ENCODE measurements around the gene HDAC5. TPM values are rescaled to one million over a fixed set of nuclear protein-coding genes. Genes with fewer than 3 reads are reported as not detected.

The HDAC5 gene
- polyA plus RNA-seq, 3 donors: 16.1 to 93.6 (median 24.7) TPM

DNA sequence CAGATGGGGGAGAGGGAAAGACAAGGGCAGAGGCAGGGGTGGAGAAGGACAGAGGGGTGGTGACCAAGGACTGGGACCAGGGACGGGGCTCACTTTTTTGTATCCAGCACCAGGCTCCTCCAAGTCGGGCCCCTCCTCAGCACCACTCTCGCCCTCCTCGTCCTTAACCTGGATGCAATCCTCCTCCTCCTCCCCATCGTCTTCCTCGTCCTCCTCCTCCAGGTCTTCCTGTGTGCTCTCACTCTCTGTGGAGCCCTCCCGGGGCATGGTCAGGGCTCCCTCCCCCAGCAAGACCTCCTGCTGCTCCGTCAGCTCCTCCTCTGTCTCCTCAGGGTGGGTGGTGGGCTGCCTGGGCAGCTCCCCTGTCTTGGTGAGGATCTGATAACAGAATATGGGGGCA is 36.1 kb downstream of the HDAC5 start:
- peaks cover 0 to 5% (median 0%) of the 10 kb centered on the region in 3 donors for H3K27me3 Mint-ChIP-seq (ENCODE audit: low read depth in 3 of 3)
- no peak for DNase-seq
- intact Hi-C loops (cut with micrococcal nuclease): no loop called here

DNA sequence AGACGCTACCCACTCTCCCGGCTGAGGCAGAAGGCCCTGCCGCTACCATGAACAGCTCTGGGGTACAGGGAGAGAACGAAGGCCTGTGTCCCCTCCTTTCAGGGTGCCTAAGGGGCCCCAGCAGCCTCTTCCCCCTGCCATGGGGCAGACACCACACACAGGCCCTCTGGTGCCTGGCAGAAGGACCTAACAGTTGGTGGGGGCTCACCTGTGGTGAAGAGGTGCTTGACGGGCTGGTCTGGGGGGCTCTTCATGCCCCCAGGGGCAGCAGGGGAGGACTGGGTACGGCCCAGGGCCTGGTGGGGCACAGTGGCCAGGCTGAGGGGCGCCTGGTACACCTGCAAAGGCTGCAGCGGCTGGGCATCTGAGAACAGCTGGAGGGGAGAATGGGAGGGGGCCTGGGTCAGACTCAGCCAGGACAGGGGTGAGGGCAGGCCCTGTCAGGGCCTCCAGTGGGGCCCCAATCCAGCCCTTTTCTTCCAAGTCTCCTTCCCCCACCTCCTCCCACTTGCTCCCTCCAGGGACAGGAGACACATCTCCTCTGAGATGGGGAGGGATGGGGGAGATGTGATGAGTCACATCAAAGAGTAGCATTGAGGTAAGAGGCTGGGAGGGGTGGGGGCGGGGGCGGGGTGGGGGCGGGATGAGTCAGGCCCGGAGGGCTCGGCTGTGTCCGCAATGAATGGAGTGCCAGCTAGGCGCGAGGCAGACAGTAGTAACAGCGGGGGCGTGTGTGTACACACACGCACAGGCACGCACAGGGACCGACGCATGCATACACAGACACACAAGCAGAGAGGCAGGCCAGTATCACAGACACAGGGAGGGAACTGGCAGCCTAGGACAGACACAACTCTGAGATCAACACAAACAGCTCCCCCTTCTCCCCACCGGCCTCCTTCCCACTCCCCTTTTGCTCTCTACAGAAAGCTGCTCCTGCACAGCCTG is 36.8 kb downstream of the HDAC5 start:
- 94% methylated on average over 11 of the region's 23 CpGs for WGBS (ENCODE audit: insufficient coverage)
- Histone ChIP-seq H3K9me3 (replicated peaks in 1 of 2; ENCODE audit: control insufficient read depth in 1 of 2, insufficient read depth in 1 of 2, low read length in 2 of 2) (no peaks in the 10 kb centered on the region), H3K4me2 (replicated peaks; ENCODE audit: extremely low read depth, low read length, poor library complexity, severe bottlenecking) (no peak overlapping the region), H3K4me3 (replicated peaks in 1 of 3; ENCODE audit: low read depth in 2 of 3, low read length in 3 of 3) (no peak overlapping the region), H3K27me3 (ENCODE audit: control insufficient read depth in 2 of 2, insufficient read depth in 2 of 2, low read length in 2 of 2) (no peaks in the 10 kb centered on the region), H3K79me2 (ENCODE audit: insufficient read depth, low read length) (no peaks in the 10 kb centered on the region), H2AFZ (ENCODE audit: insufficient read depth, low read depth, low read length, poor library complexity, severe bottlenecking) (no peak overlapping the region), H3K36me3 (replicated peaks in 1 of 2; ENCODE audit: control insufficient read depth in 1 of 2, insufficient read depth in 2 of 2, low read length in 2 of 2) (peaks cover 64 to 81% of the 10 kb centered on the region in 2 donors), H3K9ac (ENCODE audit: insufficient read depth, low read length, poor library complexity, severe bottlenecking) (no peak overlapping the region), H3K4me1 (ENCODE audit: control insufficient read depth in 1 of 2, insufficient read depth in 2 of 2, low read length in 2 of 2) (no peaks in the 10 kb centered on the region), H4K20me1 (ENCODE audit: insufficient read depth, low read length) (no peaks in the 10 kb centered on the region), H3K27ac (ENCODE audit: low read depth in 1 of 2, low read length in 2 of 2) (no peak overlapping the region)
- intact Hi-C loops (cut with micrococcal nuclease): no loop called here
- H3K4me1 Mint-ChIP-seq: no peaks in the 10 kb centered on the region
- H3K36me3 Mint-ChIP-seq: peaks cover 64 to 93% of the 10 kb centered on the region in 2 donors
- peaks cover 0 to 5% (median 0%) of the 10 kb centered on the region in 3 donors for H3K27me3 Mint-ChIP-seq (ENCODE audit: low read depth in 3 of 3)
- H3K4me3 Mint-ChIP-seq: no peak overlapping the region
- H3K27ac Mint-ChIP-seq: peak overlapping the region in 2 of 7 donors; percentile 79 to 85
- TF ChIP-seq, protein P1, sequence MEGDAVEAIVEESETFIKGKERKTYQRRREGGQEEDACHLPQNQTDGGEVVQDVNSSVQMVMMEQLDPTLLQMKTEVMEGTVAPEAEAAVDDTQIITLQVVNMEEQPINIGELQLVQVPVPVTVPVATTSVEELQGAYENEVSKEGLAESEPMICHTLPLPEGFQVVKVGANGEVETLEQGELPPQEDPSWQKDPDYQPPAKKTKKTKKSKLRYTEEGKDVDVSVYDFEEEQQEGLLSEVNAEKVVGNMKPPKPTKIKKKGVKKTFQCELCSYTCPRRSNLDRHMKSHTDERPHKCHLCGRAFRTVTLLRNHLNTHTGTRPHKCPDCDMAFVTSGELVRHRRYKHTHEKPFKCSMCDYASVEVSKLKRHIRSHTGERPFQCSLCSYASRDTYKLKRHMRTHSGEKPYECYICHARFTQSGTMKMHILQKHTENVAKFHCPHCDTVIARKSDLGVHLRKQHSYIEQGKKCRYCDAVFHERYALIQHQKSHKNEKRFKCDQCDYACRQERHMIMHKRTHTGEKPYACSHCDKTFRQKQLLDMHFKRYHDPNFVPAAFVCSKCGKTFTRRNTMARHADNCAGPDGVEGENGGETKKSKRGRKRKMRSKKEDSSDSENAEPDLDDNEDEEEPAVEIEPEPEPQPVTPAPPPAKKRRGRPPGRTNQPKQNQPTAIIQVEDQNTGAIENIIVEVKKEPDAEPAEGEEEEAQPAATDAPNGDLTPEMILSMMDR (IDR thresholded peaks at IDR 0.05): no peak
- peaks cover 0 to 3% (median 0%) of the 10 kb centered on the region in 7 donors for H3K9me3 Mint-ChIP-seq
- DNase-seq: no peak

More for the DNA sequence above, 36.1 kb downstream of the HDAC5 start:
- Histone ChIP-seq H3K9me3 (replicated peaks in 1 of 2; ENCODE audit: control insufficient read depth in 1 of 2, insufficient read depth in 1 of 2, low read length in 2 of 2) (no peaks in the 10 kb centered on the region), H3K79me2 (ENCODE audit: insufficient read depth, low read length) (no peaks in the 10 kb centered on the region), H3K9ac (ENCODE audit: insufficient read depth, low read length, poor library complexity, severe bottlenecking) (no peak overlapping the region), H3K36me3 (replicated peaks in 1 of 2; ENCODE audit: control insufficient read depth in 1 of 2, insufficient read depth in 2 of 2, low read length in 2 of 2) (peaks cover 64 to 81% of the 10 kb centered on the region in 2 donors), H3K27ac (ENCODE audit: low read depth in 1 of 2, low read length in 2 of 2) (no peak overlapping the region), H3K27me3 (ENCODE audit: control insufficient read depth in 2 of 2, insufficient read depth in 2 of 2, low read length in 2 of 2) (no peaks in the 10 kb centered on the region), H2AFZ (ENCODE audit: insufficient read depth, low read depth, low read length, poor library complexity, severe bottlenecking) (no peak overlapping the region), H3K4me3 (replicated peaks in 1 of 3; ENCODE audit: low read depth in 2 of 3, low read length in 3 of 3) (no peak overlapping the region), H3K4me2 (replicated peaks; ENCODE audit: extremely low read depth, low read length, poor library complexity, severe bottlenecking) (no peak overlapping the region), H3K4me1 (ENCODE audit: control insufficient read depth in 1 of 2, insufficient read depth in 2 of 2, low read length in 2 of 2) (no peaks in the 10 kb centered on the region), H4K20me1 (ENCODE audit: insufficient read depth, low read length) (no peaks in the 10 kb centered on the region)
- TF ChIP-seq, protein P1 (IDR thresholded peaks at IDR 0.05): no peak
- no CpG with 5 or more reads among the region's 8 CpGs for WGBS (ENCODE audit: insufficient coverage)
- Mint-ChIP-seq H3K4me1 (no peaks in the 10 kb centered on the region), H3K9me3 (peaks cover 0 to 3% (median 0%) of the 10 kb centered on the region in 7 donors), H3K4me3 (no peak overlapping the region), H3K36me3 (peaks cover 66 to 93% of the 10 kb centered on the region in 2 donors), H3K27ac (no peak overlapping the region)

Data from CD14-positive monocyte (primary cell).